Measurements from ENCODE around the gene DAPK3.
"Not testable (repeated sequence)": the region's sequence is repeated elsewhere in the genome, so short reads cannot be mapped to it uniquely, and the experiment has no call there.

DAPK3 gene

GRCh38 chr19:4000798-4001197 is 29.9 kb upstream of the DAPK3 start:
- DNase-seq = not testable (repeated sequence)

DNA sequence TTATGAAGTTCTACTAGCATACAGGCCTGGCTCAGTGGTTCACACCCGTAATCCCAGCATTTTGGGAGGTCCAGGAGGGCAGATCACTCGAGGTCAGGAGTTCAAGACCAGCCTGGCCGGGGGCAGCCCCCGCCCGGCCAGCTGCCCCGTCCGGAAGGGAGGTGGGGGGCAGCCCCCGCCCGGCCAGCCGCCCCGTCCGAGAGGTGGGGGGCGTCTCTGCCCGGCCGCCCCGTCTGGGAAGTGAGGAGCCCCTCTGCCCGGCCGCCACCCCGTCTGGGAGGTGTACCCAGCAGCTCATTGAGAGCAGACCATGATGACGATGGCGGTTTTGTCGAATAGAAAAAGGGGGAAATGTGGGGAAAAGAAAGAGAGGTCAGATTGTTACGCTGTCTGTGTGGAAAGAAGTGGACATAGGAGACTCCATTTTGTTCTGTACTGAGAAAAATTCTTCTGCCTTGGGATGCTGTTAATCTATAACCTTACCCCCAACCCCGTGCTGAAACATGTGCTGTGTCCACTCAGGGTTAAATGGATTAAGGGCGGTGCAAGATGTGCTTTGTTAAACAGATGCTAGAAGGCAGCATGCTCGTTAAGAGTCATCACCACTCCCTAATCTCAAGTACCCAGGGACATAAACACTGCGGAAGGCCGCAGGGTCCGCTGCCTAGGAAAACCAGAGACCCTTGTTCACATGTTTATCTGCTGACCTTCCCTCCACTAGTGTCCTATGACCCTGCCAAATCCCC is 27.9 kb upstream of the DAPK3 start:
- not testable (repeated sequence) for DNase-seq

DNA sequence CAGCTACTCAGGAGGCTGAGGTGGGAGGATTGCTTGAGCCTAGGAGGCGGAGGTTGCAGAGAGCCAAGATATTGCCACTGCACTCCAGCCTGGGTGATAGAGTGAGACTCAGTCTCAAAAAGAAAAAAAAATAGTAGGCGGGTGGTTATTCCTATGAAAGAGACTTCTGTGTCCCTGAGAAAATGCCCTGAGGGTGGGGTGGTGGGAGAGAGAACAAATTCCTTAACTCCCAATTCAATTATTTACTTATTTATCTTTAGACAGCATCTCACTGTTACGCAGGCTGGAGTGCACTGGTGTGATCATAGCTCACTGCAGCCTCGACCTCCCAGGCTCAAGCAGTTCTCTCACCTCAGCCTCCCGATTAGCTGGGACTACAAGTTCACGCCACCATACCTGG is 24.7 kb upstream of the DAPK3 start:
- DNase-seq = no peak

GRCh38 chr19:3990815-3991117 is 19.9 kb upstream of the DAPK3 start:
- no peak for DNase-seq

- DNase-seq = peak; percentile 87
These were observed 16.9 kb upstream of the DAPK3 start for GRCh38 chr19:3987619-3988371.

DNA sequence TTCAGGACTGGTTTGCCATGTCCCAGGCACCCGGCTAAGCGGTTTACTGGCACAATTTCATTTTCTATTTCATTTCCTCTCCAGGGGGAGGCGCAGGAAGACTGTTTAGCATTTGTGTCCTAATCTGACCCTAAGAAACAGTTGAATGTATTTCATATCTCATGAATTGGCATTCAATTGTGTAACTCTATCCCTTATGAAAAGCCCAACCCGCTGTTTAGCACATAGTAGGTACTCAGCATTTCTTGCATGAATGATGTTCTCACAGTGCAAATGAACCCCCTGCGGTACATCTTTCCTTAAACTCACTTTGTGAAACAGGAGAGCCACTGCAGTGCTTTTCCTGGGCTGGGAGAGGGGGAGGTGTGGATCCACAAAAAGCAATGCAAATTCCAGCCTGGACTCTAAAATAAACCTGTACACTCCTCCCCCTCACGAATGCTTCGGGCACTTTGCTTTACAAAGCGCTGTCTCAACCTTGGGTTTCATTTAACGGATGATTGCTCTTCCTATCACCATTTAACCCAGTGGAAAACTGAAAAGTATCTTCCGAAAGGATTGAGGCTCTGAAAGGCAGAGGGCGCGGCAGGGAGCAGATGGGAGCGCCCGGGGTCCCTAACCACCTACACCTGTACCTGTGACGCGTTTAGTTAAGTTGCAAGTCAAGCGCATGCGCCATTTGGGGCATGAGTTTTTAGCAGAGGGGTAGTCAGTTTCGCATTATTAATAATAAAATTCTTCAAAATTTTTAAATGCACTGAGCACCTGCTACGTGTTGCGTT is 15.6 kb upstream of the DAPK3 start:
- peak; percentile 48 to 61 for DNase-seq

DNA sequence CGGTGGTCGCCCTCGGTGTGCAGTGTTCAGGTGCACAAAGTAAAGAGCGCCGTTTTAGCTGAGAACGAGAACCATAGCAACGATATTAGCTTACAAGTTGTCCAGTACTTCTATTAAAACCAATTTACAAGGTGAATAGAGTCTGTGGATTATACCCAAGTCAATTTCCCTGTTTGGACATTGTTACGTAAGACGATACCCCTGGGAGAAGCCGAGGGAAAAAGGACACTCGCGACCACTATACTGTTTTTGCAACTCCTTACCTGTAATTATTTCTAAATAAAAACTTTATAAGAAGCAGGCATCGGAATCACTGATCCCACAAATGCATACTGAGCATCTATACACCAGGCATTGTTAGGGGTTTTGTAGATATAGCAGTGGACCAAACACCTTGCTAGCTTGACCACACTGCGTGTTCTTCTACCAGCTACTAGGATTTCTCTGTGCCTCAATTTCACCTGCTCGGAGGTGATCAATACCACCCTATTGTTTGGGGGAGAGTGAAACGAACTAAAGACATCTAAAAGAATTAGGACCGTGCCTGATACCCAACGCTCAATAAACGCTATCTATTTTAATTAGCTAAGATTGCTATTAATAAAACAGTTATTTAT is 14.9 kb upstream of the DAPK3 start:
- no peak for DNase-seq

DNA sequence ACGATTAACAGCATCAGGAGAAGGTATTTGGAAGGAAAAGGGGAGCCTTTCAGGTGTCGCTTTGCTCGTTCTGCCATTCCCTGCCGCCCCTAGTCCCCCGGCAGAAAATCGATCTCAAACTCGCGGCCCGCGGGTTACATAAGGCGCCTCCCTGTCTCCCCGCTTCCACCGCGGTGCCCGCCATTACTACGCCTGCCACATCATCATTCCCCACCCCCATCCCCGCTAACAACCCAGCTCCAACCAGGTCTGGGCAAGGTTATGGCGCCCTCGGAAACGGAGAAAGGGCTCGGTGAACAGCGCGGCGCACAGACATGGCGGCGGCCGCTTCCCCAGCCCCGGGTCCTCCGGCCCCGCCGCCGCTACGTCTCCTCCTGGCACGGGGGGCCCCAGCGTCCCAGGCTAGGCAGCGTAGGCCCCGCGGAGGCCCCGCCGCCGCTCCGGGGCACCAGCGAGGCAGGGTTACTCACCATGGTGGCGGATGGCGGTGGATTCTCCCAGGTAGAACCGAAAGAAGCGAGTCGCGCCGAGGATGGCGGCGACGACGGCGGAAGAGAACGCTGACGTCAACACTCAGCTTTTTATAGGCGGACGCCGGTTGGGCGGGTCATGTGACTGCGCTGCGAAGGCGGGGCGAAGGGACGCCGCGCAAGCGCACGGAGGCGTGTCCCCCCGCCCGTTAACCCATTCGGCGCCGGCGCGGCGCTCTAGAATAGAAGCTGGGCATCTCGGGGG is 14.2 kb upstream of the DAPK3 start, which contains the start of gene EEF2:
Gene EEF2, minus strand, starts transcription at position 556 of the 735 bp plus-strand sequence. Its CDS starts 83 bp downstream, at position 473.
- DNase-seq = peak; percentile 88 to 90

DNA sequence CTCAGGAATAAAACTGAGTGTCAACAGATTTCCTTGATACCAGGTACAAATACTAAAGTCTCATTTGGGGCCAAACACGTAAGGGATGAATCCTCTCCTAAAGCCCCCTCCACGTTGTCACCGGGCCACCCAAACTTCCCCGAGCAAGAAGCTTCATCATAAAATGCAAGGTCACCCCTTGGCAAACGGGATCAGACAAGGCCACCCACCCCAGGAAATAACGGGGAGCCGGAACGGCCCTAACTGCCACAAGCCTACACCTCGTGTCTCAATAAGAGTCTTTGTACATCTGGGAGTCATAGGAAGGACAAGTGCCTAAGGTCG is 13.6 kb upstream of the DAPK3 start:
- DNase-seq = no peak

GRCh38 chr19:3983936-3984583 is 13.2 kb upstream of the DAPK3 start:
- DNase-seq = no peak

DNA sequence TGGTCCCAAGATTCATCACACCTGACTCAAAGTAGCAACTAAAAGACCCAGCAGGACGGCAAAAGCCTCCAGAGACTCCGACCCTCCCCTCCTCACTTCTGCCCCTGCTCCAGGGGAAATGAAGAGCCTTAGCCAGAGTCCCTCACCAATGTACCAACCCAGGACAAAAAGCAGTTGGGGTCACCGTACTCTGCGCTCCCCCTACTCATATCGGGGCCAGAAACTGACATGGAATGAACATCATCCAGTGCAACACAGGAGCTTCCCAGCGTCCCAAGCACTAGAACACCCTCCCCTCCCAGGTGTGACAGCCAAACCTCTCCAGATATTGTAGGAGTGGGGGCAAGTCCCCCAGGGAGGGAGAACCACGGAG is 12.6 kb upstream of the DAPK3 start:
- no peak for DNase-seq

- no peak for DNase-seq
These were observed 12.0 kb upstream of the DAPK3 start for GRCh38 chr19:3982701-3983541.

- no peak for DNase-seq
These were observed 11.1 kb upstream of the DAPK3 start for GRCh38 chr19:3981736-3982681.

GRCh38 chr19:3981373-3981735 is 10.5 kb upstream of the DAPK3 start:
- no peak for DNase-seq

GRCh38 chr19:3980353-3981251 is 9.7 kb upstream of the DAPK3 start:
- DNase-seq = no peak

- no peak for DNase-seq
These were observed 8.9 kb upstream of the DAPK3 start for GRCh38 chr19:3979674-3980352.

GRCh38 chr19:3979289-3979673 is 8.4 kb upstream of the DAPK3 start:
- no peak for DNase-seq

DNA sequence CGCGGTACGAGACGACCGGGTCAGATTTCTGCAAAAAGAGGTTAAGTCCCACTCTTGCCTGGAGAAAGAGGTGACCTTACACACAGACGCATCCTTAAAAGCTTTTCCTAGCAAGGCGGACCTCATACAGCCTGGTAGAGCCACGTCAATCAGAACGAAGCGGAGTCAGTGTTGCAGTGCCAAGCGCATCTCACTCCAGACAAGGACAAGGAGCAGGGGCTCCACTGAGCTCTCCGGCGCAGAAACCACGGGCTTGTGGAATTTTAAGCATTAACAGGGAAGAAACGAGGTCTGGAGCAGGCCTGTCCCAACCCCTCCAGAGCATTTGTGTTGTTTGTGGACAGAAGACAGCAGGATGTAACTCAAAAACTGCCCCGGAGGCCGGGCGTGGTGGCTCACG is 7.2 kb upstream of the DAPK3 start:
- DNase-seq = no peak

All from stimulated activated CD4-positive, alpha-beta T cell treated with anti-CD3 and anti-CD28 coated beads, Interleukin-4, amount 100 ng/mL, for 4 hours (primary cell).